ENCODE data around the gene ZNF316.

The ZNF316 gene

GRCh38 chr7:6636741-6637543, at the start of gene ZNF316:
Gene ZNF316 (plus strand): TSS chr7:6637318. CDS start chr7:6642410, 5,092 bp downstream.
- peak; percentile 24 for DNase-seq (ENCODE audit: low spot score)

DNA sequence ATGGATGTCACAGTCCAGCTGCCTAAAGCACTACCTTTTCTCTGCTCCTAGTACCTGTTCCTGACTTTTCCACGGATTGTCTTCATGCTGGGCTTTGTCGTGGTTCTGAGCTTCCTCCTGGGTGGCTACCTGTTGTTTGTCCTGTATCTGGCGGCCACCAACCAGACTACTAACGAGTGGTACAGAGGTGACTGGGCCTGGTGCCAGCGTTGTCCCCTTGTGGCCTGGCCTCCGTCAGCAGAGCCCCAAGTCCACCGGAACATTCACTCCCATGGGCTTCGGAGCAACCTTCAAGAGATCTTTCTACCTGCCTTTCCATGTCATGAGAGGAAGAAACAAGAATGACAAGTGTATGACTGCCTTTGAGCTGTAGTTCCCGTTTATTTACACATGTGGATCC, 48.6 kb upstream of the ZNF316 start:
- DNase-seq (ENCODE audit: low spot score), result no peak

DNA sequence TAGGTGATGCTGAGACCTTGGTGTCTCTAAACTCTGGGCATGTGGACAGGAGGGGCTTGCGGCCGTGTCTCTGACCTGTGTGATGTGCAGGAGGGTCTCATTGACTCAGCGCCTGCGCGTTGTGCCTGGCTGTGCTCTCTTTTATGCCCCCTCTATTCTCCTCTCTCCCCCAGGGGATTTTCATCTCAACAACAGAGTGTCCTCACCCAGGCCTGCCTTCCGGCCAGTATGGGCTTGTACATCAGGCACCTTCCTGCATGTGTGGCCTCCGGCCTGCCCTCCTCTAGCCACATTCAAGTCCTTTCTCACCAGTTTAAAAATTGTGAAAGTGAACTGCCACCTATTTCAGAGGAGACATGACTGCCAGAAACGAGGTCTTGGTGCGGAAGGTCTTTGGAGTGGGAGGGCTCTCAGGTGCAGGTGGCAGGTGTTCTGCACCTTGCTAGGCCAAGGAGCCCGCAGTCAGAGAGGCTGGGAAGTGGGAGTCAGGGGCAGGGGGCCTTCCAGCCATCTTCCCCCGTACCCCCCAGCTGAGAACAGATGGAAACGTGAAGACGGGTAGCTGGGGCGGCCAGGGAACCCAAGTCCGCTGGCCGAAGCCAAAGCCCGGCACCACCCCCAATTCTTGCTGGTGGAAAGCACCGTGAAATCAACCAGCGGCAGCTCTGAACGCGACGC, 47.8 kb upstream of the ZNF316 start:
- no peak for DNase-seq (ENCODE audit: low spot score)

- peak; percentile 84 for DNase-seq (ENCODE audit: low spot score)
Measured at GRCh38 chr7:6589829-6590644, 47.1 kb upstream of the ZNF316 start, which contains the start of gene INTS15. Gene INTS15 (plus strand): TSS chr7:6590021. CDS start chr7:6590284, 263 bp downstream.

- no peak for DNase-seq (ENCODE audit: low spot score)
Measured at GRCh38 chr7:6590645-6591110, 46.4 kb upstream of the ZNF316 start.

GRCh38 chr7:6600093-6600492, 37.0 kb upstream of the ZNF316 start:
- no peak for DNase-seq (ENCODE audit: low spot score)

DNA sequence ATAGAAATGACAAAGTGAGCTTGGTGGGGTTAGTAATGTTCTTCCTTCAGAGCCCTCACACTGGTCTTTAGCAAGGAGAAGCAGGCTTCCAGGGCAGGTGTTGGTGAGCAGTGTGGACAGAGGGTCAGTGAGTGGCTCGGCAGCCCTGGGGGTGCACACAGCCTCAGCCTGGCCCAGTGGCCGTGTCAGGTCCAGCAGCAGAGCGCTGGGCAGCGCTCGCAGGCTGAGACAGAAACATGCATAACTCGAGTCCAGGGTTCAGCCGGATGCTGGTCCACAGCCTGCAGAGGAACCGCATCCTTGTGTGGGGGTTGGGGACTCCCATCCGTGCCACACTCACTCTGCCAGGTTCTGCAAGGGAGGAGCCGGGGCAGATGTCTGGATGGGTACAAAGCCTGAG, 32.7 kb upstream of the ZNF316 start:
- DNase-seq (ENCODE audit: low spot score), result no peak

DNA sequence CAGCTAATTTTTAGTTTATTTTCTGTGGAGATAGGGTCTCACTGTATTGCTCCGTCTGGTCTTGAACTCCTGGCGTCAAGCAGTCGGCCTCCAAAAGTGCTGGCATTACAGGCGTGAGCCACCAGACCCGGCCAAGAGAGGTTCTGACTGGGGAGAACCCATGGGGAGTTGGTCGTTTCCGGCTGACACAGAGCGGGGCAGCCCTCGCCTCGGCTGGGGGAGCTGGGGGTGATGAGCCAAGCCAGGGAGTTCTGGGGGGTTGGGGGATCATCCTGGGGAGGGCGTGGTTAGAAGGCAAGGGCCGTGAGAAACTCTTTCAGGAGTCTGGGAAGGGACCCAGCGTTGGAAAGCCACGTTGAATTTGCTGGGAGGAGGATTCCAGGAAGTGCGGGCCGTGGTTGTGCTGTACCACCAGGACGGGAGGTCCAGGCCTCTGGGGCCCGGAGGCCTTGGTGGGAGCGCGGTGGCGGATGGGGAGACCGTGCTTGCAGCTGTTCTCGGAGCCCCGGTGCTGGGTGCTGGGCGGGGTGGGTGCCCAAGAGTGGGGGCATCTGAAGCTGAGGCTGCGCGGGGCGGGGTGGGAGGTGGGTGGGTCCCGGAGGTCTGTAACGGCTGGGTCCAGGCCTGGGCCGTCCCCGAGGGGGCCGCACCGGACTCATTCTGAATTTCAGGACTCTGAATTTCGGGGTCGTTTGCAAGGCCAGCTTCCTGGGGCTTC, 30.1 kb upstream of the ZNF316 start:
- no peak for DNase-seq (ENCODE audit: low spot score)

- no peak for DNase-seq (ENCODE audit: low spot score)
Measured at GRCh38 chr7:6607651-6608051, 29.5 kb upstream of the ZNF316 start.

GRCh38 chr7:6608081-6608480, 29.0 kb upstream of the ZNF316 start:
- no peak for DNase-seq (ENCODE audit: low spot score)

- no peak for DNase-seq (ENCODE audit: low spot score)
Measured at GRCh38 chr7:6608794-6609193, 28.3 kb upstream of the ZNF316 start.

DNA sequence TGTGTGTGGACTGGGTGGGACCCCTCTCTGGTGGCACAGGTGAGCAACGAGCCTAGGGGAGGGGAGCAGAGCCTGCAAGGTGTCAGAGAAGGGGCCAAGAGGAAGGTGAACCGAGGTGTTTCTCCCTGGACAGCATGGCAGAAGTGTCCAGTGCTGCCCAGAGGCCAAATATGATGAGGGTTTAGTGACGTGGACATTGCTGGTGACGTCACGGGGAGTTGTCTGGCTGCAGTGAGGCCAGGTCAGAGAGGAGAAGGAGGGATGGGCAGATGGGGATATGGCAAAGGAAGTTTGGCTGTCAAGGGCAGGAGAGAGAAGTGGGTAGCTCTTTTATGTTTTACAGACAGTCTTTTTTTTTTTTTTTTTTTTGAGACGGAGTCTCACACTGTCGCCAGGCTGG, 24.3 kb upstream of the ZNF316 start:
- no peak for DNase-seq (ENCODE audit: low spot score)

GRCh38 chr7:6613706-6614105, 23.4 kb upstream of the ZNF316 start:
- no peak for DNase-seq (ENCODE audit: low spot score)

- DNase-seq (ENCODE audit: low spot score), result no peak
Measured at GRCh38 chr7:6614953-6615722, 22.0 kb upstream of the ZNF316 start, which contains the start of gene ZNF853. Gene ZNF853 (plus strand): TSS chr7:6615610. CDS start chr7:6616175, 565 bp downstream.

DNA sequence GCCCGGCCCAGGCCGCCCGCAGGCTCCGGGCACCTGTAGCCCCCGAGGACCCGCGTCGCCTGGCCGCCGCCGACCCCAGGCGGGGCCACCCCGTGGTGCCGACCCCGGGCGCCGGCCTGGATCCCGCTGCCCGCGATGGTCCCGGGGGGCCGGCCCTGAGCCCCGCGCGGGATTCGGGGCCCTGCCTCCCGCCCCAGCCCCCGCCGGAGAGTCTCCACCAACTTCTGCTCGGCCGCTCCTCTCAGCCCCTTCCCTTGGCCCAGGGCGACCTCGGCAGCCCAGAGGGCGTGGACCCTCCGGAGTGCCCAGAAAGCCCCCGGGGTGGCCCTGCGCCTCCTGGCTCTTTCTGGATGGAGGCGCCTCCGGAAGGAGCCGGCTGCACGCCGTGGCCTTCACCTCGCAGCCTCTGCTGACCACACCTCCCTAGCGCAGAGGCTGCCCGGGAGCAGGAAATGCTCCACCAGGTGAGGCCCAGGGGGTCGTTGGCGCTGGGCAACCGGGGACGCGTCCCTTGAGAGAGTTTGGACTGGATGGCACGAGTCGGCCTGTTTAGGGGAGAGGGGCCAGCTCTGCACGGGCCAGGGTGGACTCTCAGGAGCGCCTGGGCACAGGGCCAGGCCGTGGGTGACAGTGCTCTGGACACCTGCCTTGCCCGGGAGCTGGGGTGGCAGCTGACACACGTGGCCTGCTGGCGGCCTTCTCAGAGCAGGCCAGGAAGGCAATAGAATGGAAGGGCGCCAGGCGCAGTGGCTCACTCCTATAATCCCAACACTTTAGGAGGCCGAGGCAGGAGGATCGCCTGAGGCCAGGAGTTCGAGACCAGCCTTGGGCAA, 21.2 kb upstream of the ZNF316 start:
- no peak for DNase-seq (ENCODE audit: low spot score)

GRCh38 chr7:6616854-6617643, 20.1 kb upstream of the ZNF316 start:
- DNase-seq (ENCODE audit: low spot score), result no peak

DNA sequence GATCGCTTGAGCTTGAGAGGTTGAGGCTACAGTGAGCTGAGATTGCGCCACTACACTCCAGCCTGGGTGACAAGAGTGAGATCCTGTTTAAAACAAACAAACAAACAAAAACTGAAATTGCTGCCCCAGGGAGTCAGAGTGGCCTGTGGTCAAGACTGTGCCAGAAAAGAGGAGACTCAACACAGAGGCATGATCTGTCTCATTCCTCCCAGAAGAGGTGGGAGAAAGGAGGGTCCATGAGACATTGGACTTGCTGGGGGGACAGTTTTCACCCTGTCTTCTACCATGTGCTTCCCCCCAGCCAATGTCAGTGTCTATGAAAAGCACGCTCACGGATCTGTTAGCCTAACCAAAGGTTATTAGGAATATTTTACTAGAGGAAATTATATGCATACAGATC, 18.5 kb upstream of the ZNF316 start:
- no peak for DNase-seq (ENCODE audit: low spot score)

GRCh38 chr7:6619961-6620360, 17.2 kb upstream of the ZNF316 start:
- DNase-seq (ENCODE audit: low spot score), result no peak

Data from kidney capillary endothelial cell (primary cell).